ENCODE data around the gene NPAS3.

The NPAS3 gene

GRCh38 chr14:33257796-33258195 lies 319.1 kb downstream of the NPAS3 start:
- no peak for DNase-seq (ENCODE audit: low spot score)

GRCh38 chr14:33259764-33260163 lies 321.1 kb downstream of the NPAS3 start:
- DNase-seq (ENCODE audit: low spot score): no peak

GRCh38 chr14:33271216-33271615 lies 332.5 kb downstream of the NPAS3 start:
- no peak for DNase-seq (ENCODE audit: low spot score)

- DNase-seq (ENCODE audit: low spot score): no peak
Observed at GRCh38 chr14:33271891-33272290, 333.2 kb downstream of the NPAS3 start.

GRCh38 chr14:33273978-33274377 lies 335.3 kb downstream of the NPAS3 start:
- no peak for DNase-seq (ENCODE audit: low spot score)

GRCh38 chr14:33275879-33276278 lies 337.2 kb downstream of the NPAS3 start:
- DNase-seq (ENCODE audit: low spot score): no peak

DNA sequence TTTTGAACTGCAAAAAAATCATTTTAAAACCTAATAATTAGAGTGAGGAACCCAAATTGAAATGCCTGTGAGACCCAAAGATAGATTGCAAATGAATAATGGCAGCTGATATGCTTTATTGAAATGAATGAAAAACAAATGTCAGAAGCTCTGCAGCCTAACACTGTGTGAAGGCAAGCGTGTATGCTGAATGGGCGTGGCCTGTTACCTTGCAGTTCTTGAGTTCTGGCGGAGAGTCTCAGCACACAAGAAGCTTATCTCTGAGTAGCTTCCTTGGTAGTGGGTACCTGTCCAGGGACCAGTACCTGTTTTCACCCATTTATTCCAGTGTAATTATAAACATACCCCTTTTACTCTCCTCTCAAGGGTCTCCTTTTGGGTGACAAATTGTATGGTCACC lies 341.2 kb downstream of the NPAS3 start:
- DNase-seq (ENCODE audit: low spot score): no peak

GRCh38 chr14:33280646-33281045 lies 342.0 kb downstream of the NPAS3 start:
- DNase-seq (ENCODE audit: low spot score): no peak

DNA sequence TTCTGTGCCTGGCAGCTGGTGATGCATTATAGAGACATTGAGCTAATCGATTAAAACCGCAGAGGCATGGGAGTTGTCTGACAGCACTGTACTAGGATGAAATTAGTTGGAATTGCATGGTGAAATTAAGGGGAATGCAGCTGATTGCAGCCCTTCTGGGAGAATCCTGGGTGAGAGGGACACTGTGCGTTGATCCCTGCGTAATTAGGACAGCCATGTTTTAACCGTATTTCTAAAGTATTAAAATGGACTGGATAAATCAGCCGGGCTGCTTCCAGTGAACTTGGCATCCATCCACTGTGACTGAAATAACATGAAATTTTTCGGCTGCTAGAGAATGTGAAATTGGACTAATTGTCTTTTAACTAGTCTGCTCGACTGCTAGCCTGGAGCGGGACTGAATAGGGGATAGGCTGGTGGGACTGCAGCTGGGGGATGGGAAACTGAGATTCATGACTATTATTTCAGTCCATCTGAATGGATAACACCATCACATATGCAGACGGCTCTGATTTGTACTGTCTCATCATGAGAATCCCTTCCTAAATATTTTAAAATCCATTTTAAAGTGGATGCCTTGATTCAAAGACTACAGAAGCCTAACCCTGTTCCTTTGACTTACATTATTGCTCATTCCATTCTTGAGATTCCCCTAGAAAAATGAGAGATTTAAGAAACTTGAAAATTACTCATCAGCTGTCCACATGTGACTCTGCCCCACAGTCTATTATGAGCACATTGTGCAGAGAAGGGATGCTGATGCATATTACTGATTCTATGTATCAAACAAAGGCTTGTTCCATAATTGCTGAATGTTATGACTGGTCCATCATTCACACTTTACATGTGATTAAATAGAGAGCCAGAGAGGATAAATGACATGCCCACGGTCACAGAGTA lies 343.9 kb downstream of the NPAS3 start:
- no peak for DNase-seq (ENCODE audit: low spot score)

DNA sequence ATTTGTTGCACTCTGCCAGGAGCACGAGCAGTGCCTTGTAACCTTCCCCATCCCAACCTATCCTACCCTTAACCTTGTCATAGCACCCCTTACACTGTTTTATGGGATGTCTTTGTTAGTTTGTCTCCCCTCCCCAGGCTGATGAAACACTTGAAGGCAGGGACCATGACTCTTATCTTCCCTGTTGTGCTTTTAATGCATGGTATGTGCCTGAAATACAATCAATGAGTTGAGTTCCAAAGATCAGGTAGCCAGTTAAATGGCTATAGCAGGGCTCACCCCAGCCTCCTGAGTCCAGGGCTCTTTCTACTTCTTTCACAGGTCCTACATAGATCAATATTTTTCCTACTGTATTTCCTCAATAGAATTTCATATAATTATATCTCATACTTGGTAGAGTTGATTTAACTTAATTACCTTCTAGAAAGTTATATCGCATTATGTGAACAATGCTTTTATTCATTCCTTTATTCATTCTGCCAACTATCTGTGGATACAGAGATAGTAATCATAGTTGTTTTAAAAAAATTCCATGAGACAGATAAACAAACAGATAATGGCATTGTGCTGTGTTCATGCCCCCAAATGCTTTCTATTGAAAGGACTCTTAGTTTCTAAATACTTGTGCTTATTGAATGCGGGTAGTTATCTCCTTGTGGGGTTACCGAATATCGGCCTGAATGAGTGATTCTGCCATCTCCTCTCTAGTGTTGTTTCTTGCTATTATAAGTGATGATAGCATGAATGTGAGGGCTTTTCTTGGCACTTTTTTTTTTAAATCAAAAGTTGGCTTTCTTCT lies 347.4 kb downstream of the NPAS3 start:
- DNase-seq (ENCODE audit: low spot score): no peak

- DNase-seq (ENCODE audit: low spot score): no peak
Observed at GRCh38 chr14:33287189-33287588, 348.5 kb downstream of the NPAS3 start.

DNA sequence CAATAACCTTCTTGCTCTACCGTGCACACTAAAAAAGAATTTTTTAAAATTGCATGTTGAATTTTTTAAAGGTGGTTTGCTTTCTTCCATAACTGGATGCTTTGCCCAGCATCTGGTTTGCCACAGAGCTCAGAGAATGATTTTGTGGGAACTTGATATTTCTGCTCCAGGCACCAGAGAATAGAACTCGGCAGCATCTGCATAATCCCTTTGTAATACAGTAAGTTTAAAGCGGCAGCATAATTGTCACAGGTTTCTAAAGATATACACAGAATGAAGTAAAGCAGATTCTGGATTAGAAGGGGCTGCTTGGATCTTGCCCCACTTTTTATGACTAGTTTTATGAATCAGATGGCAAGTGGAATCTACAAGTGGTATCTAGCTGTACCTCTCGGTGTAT lies 352.0 kb downstream of the NPAS3 start:
- DNase-seq (ENCODE audit: low spot score): no peak

DNA sequence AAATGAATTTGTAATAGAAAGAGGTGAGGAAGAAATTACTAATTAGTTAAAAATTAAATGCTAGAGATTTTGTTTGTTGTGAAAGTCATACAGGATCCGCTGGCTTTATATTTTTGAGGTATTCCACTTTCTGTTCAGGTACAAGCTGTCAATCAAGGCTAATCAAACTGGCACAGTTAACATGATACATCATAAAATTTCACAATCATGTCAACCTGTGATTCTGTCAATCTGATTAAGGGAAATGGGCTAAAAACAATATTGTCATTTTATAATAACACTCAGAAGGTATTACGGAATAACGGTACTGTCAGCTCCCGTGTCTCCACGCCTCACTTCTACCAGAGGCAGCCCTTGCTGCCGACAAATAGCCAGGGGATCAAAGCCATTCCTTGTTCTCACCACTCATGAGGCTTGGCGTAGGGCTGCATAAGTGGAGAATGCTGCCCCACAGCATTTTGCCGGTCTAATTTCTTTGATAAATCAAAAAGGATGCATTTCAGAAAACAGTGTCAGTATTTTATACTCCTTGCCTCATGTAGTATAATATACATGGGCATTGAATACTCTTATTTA lies 352.9 kb downstream of the NPAS3 start:
- no peak for DNase-seq (ENCODE audit: low spot score)

GRCh38 chr14:33294419-33294818 lies 355.7 kb downstream of the NPAS3 start:
- no peak for DNase-seq (ENCODE audit: low spot score)

DNA sequence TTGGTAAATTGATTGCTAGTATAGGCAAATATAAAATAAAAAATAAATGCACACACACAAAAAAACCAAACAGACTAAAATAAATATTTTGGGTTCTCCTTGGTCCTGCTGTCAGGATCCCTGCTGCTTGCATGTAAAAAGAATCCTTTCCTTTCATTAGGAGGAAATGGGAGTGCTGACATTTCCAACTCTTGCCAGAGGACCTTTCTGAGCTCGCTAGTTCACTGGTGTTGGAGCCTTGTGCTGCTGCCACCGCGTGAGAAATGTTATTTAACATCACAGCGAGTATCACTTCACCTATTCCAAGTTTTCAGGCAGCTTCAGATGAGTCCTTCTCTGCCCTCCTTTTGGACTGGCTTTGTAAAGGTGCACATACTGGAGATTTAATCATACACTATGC lies 358.9 kb downstream of the NPAS3 start:
- DNase-seq (ENCODE audit: low spot score): no peak

GRCh38 chr14:33307691-33308251 lies 369.1 kb downstream of the NPAS3 start:
- DNase-seq (ENCODE audit: low spot score): no peak

GRCh38 chr14:33309106-33309505 lies 370.4 kb downstream of the NPAS3 start:
- no peak for DNase-seq (ENCODE audit: low spot score)

DNA sequence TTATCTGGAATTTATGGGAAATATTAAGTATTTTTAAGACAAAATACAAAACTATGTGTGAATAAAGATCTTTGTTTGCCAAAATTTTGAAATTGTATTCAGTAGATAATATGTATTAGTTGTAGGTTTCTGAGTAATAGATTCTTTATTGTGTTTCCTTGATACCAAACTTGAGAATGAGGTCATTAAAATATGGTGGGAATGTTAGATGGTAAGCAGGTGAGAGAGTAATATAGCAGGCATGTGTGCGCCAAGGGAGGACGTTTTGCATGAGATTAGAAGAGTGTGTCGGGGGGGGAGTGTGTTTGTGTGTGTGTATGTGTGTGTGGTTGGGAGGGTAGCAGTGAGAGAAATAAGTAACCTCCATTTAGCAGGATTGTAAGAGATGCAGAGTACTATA lies 376.5 kb downstream of the NPAS3 start:
- no peak for DNase-seq (ENCODE audit: low spot score)

GRCh38 chr14:33315721-33316120 lies 377.0 kb downstream of the NPAS3 start:
- DNase-seq (ENCODE audit: low spot score): no peak

GRCh38 chr14:33317675-33318074 lies 379.0 kb downstream of the NPAS3 start:
- no peak for DNase-seq (ENCODE audit: low spot score)

DNA sequence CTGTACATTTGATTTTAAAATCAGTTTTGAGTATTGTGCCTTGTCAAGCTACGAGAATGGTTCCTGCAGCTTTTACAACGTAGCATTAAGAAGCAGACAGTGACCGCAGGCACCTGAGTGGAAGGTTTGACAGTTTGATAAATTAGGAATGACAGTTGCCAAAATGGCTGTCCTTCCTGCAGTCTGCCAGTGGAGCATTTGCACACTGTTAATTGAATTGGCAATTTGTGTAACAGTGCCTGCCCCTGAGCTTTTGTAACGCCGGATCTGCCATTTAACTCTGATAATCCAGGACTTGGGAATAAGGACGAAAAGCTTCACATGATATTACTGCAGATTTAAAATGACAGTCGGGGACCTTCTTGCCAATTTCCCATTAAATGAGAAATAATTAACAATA lies 385.3 kb downstream of the NPAS3 start:
- DNase-seq (ENCODE audit: low spot score): no peak

GRCh38 chr14:33331176-33331949 lies 392.7 kb downstream of the NPAS3 start:
- no peak for DNase-seq (ENCODE audit: low spot score)
